ACC112 (cell line): Measurements from ENCODE around the gene HES3.
A peak's percentile ranks its signal among the peaks of the same experiment; 100 is the strongest.

Experiments used
- H2AFZ ChIP-seq: fragments of 200-600 bp; sonication (generic); one replicate; pipeline ENCODE4 v1.6.0; 2017; ENCODE audit warnings: antibody characterized with exemption, low read length; ENCODE audit not compliant: unreplicated experiment
- H3K27ac ChIP-seq: fragments of 200-600 bp; sonication (generic); 2 replicates; pipeline ENCODE4 v1.5.1; 2014; ENCODE audit warnings: low read depth, mild to moderate bottlenecking, antibody characterized with exemption, low read length, moderate library complexity
- H3K27me3 ChIP-seq: fragments of 200-600 bp; sonication (generic); 2 replicates; pipeline ENCODE4 v1.6.1; 2014; ENCODE audit warnings: mild to moderate bottlenecking, antibody characterized with exemption, low read length, moderate library complexity, mixed read lengths; ENCODE audit not compliant: insufficient read depth
- H3K36me3 ChIP-seq: fragments of 200-600 bp; sonication (generic); 2 replicates; pipeline ENCODE4 v1.6.1; 2016; ENCODE audit warnings: mild to moderate bottlenecking, antibody characterized with exemption, low read length, moderate library complexity, mixed read lengths; ENCODE audit not compliant: insufficient read depth
- H3K4me1 ChIP-seq: fragments of 200-600 bp; sonication (generic); one replicate; pipeline ENCODE4 v1.6.1; 2016; ENCODE audit warnings: low read length, mixed read lengths; ENCODE audit not compliant: insufficient read depth, unreplicated experiment, control insufficient read depth
- H3K4me3 ChIP-seq: fragments of 200-600 bp; sonication (generic); 2 replicates; pipeline ENCODE4 v1.5.1; 2014; ENCODE audit warnings: mild to moderate bottlenecking, low read depth, low read length
- H3K79me2 ChIP-seq: fragments of 200-600 bp; sonication (generic); one replicate; pipeline ENCODE4 v1.6.0; 2016; ENCODE audit warnings: low read length; ENCODE audit not compliant: control insufficient read depth, unreplicated experiment, insufficient read depth

The HES3 gene

GRCh38 chr1:6239950-6240768 lies 3.8 kb upstream of the HES3 start:
- Histone ChIP-seq H3K27ac (no peak overlapping the region), H3K79me2 (peaks cover 6% of the 10 kb centered on the region), H3K4me3 (no peak overlapping the region), H3K27me3 (peaks cover 43% of the 10 kb centered on the region), H3K36me3 (no peaks in the 10 kb centered on the region), H2AFZ (no peak overlapping the region), H3K4me1 (no peaks in the 10 kb centered on the region)

GRCh38 chr1:6241107-6241886 lies 2.7 kb upstream of the HES3 start:
- Histone ChIP-seq H3K4me3 (no peak overlapping the region), H3K27ac (no peak overlapping the region), H3K36me3 (no peaks in the 10 kb centered on the region), H2AFZ (no peak overlapping the region), H3K79me2 (no peaks in the 10 kb centered on the region), H3K27me3 (peaks cover 55% of the 10 kb centered on the region), H3K4me1 (no peaks in the 10 kb centered on the region)

GRCh38 chr1:6241887-6242740 lies 1.9 kb upstream of the HES3 start:
- Histone ChIP-seq H3K79me2 (no peaks in the 10 kb centered on the region), H3K4me1 (no peaks in the 10 kb centered on the region), H3K36me3 (no peaks in the 10 kb centered on the region), H2AFZ (peak overlapping the region; percentile 25), H3K4me3 (peak overlapping the region; percentile 61; the same call in 1 of the 2 replicates), H3K27me3 (peaks cover 58% of the 10 kb centered on the region), H3K27ac (no peak overlapping the region)

GRCh38 chr1:6243053-6243834 lies 735 bp upstream of the HES3 start:
- Histone ChIP-seq H3K4me3 (no peak overlapping the region), H2AFZ (no peak overlapping the region), H3K36me3 (no peaks in the 10 kb centered on the region), H3K27me3 (peaks cover 58% of the 10 kb centered on the region), H3K27ac (no peak overlapping the region), H3K4me1 (no peaks in the 10 kb centered on the region), H3K79me2 (no peaks in the 10 kb centered on the region)

- no peaks in the 10 kb centered on the region for H3K36me3 ChIP-seq
- H3K79me2 ChIP-seq, result no peaks in the 10 kb centered on the region
- no peak overlapping the region for H2AFZ ChIP-seq
- no peaks in the 10 kb centered on the region for H3K4me1 ChIP-seq
- no peak overlapping the region for H3K27ac ChIP-seq
- no peak overlapping the region for H3K4me3 ChIP-seq
- peaks cover 69% of the 10 kb centered on the region for H3K27me3 ChIP-seq
These were observed 546 bp downstream of the HES3 start for GRCh38 chr1:6244401-6245049.

- H3K79me2 ChIP-seq, result no peaks in the 10 kb centered on the region
- H3K27ac ChIP-seq, result no peak overlapping the region
- H3K4me3 ChIP-seq, result peak overlapping the region; percentile 58
- H3K36me3 ChIP-seq, result no peaks in the 10 kb centered on the region
- no peaks in the 10 kb centered on the region for H3K4me1 ChIP-seq
- peaks cover 75% of the 10 kb centered on the region for H3K27me3 ChIP-seq
- H2AFZ ChIP-seq, result no peak overlapping the region
These were observed 1.3 kb downstream of the HES3 start for GRCh38 chr1:6245086-6245868.

GRCh38 chr1:6245869-6246496 lies 2.0 kb downstream of the HES3 start:
- Histone ChIP-seq H3K27ac (no peak overlapping the region), H3K36me3 (no peaks in the 10 kb centered on the region), H2AFZ (no peak overlapping the region), H3K4me1 (no peaks in the 10 kb centered on the region), H3K79me2 (no peaks in the 10 kb centered on the region), H3K4me3 (peak overlapping the region; percentile 58), H3K27me3 (peaks cover 71% of the 10 kb centered on the region)

- H2AFZ ChIP-seq, result no peak overlapping the region
- no peak overlapping the region for H3K4me3 ChIP-seq
These were observed 2.8 kb downstream of the HES3 start for GRCh38 chr1:6246497-6247467.

More at GRCh38 chr1:6246497-6247467, 2.8 kb downstream of the HES3 start:
- peaks cover 63% of the 10 kb centered on the region for H3K27me3 ChIP-seq
- no peak overlapping the region for H3K27ac ChIP-seq
- H3K36me3 ChIP-seq, result no peaks in the 10 kb centered on the region
- H3K4me1 ChIP-seq, result no peaks in the 10 kb centered on the region
- H3K79me2 ChIP-seq, result no peaks in the 10 kb centered on the region
